Measurements from ENCODE around the gene DNAJB2. TPM values are rescaled to one million over a fixed set of nuclear protein-coding genes. Genes with fewer than 3 reads are reported as not detected.
A peak's percentile ranks its signal among the peaks of the same experiment; 100 is the strongest.

DNAJB2 gene
- total RNA-seq, 3 donors from 2014 or later: 49.9 to 88.3 (median 59.0) TPM

GRCh38 chr2:219281588-219281987 is 2.4 kb downstream of the DNAJB2 start:
- peaks cover 16 to 26% of the 10 kb centered on the region in 2 donors for H3K4me1 ChIP-seq

GRCh38 chr2:219282375-219282774 is 3.2 kb downstream of the DNAJB2 start:
- intact Hi-C loops (cut with DNase I; ENCODE audit: low total_unique reads): no loop called here
- H3K4me3 ChIP-seq: no peak overlapping the region
- no peaks in the 10 kb centered on the region for H3K9me3 ChIP-seq
- H3K36me3 ChIP-seq: no peaks in the 10 kb centered on the region
- H3K4me1 ChIP-seq: peaks cover 16 to 26% of the 10 kb centered on the region in 2 donors
- TF ChIP-seq POLR2AphosphoS5 (IDR thresholded peaks at IDR 0.05): no peak
- TF ChIP-seq CTCF (IDR thresholded peaks at IDR 0.05): no peak
- no peak for TF ChIP-seq POLR2A (IDR thresholded peaks at IDR 0.05)
- peak overlapping the region; percentile 34 to 36 for H3K27ac ChIP-seq
- no peaks in the 10 kb centered on the region for H3K27me3 ChIP-seq
- DNase-seq (ENCODE audit: low spot score in 2 of 2): no peak

More at GRCh38 chr2:219281588-219281987, 2.4 kb downstream of the DNAJB2 start:
- TF ChIP-seq POLR2AphosphoS5 (IDR thresholded peaks at IDR 0.05) (no peak), POLR2A (IDR thresholded peaks at IDR 0.05) (no peak), CTCF (IDR thresholded peaks at IDR 0.05) (no peak)
- peak overlapping the region; percentile 6 to 98 for H3K27ac ChIP-seq
- no peak for DNase-seq (ENCODE audit: low spot score in 2 of 2)
- no peak overlapping the region for H3K4me3 ChIP-seq
- intact Hi-C loops (cut with DNase I; ENCODE audit: low total_unique reads): no loop called here
- no peaks in the 10 kb centered on the region for H3K36me3 ChIP-seq
- no peaks in the 10 kb centered on the region for H3K9me3 ChIP-seq
- no peaks in the 10 kb centered on the region for H3K27me3 ChIP-seq

- no peak for DNase-seq (ENCODE audit: low spot score in 2 of 2)
- no peak for TF ChIP-seq POLR2AphosphoS5 (IDR thresholded peaks at IDR 0.05)
- no peak for TF ChIP-seq POLR2A (IDR thresholded peaks at IDR 0.05)
- no peak for TF ChIP-seq CTCF (IDR thresholded peaks at IDR 0.05)
- H3K27ac ChIP-seq: peak overlapping the region; percentile 34 to 40
- H3K4me3 ChIP-seq: no peak overlapping the region
- H3K27me3 ChIP-seq: no peaks in the 10 kb centered on the region
- H3K9me3 ChIP-seq: no peaks in the 10 kb centered on the region
- H3K4me1 ChIP-seq: peaks cover 12 to 24% of the 10 kb centered on the region in 2 donors
- no peaks in the 10 kb centered on the region for H3K36me3 ChIP-seq
- intact Hi-C loops (cut with DNase I; ENCODE audit: low total_unique reads): no loop called here
Measured at GRCh38 chr2:219282943-219283581, 3.9 kb downstream of the DNAJB2 start.

- Histone ChIP-seq H3K27ac (peak overlapping the region; percentile 61 to 89), H3K4me1 (peaks cover 14 to 17% of the 10 kb centered on the region in 2 donors), H3K4me3 (no peak overlapping the region), H3K27me3 (no peaks in the 10 kb centered on the region), H3K9me3 (no peaks in the 10 kb centered on the region), H3K36me3 (no peaks in the 10 kb centered on the region)
- no peak for TF ChIP-seq CTCF (IDR thresholded peaks at IDR 0.05)
- intact Hi-C loops (cut with DNase I; ENCODE audit: low total_unique reads): no loop called here
- peak in 1 of 2 donors; percentile 56 for DNase-seq (ENCODE audit: low spot score in 2 of 2)
Measured at GRCh38 chr2:219284501-219285372, 5.6 kb downstream of the DNAJB2 start.

GRCh38 chr2:219285373-219285735 is 6.2 kb downstream of the DNAJB2 start:
- Histone ChIP-seq H3K27me3 (no peaks in the 10 kb centered on the region), H3K4me1 (peaks cover 10 to 13% of the 10 kb centered on the region in 2 donors), H3K36me3 (no peaks in the 10 kb centered on the region), H3K9me3 (no peaks in the 10 kb centered on the region), H3K27ac (peak overlapping the region; percentile 61 to 89), H3K4me3 (peak overlapping the region in 1 of 3 donors; percentile 47)
- no peak for DNase-seq (ENCODE audit: low spot score in 2 of 2)
- intact Hi-C loops (cut with DNase I; ENCODE audit: low total_unique reads): no loop called here
- no peak for TF ChIP-seq POLR2A (IDR thresholded peaks at IDR 0.05)
- TF ChIP-seq CTCF (IDR thresholded peaks at IDR 0.05): no peak
- no peak for TF ChIP-seq POLR2AphosphoS5 (IDR thresholded peaks at IDR 0.05)
